Activated T-helper 2 cell treated with anti-CD3 and anti-CD28 coated beads, Interferon-gamma antibody, Interleukin-2, Interleukin-4, amounts not matched to agents 10 μg/mL and 5 μg/mL and 100 μg/mL, durations not matched to agents 14 hours and 24 hours and 36 hours (primary cell): ENCODE measurements around the gene TMEM9B. TPM values are rescaled to one million over a fixed set of nuclear protein-coding genes. Genes with fewer than 3 reads are reported as not detected.

ENCODE experiments used
- DNase-seq: peaks from one replicate; pipeline ENCODE4 v3.0.0; 2021; ENCODE audit warnings: low spot score
- H3K27ac Mint-ChIP-seq: one replicate; pipeline ENCODE4 v1.8.0; 2021; ENCODE audit warnings: mixed read lengths
- H3K27me3 Mint-ChIP-seq: one replicate; pipeline ENCODE4 v1.8.0; 2021; ENCODE audit warnings: low read depth, mixed read lengths
- H3K36me3 Mint-ChIP-seq: one replicate; pipeline ENCODE4 v1.8.0; 2021; ENCODE audit warnings: low read depth, mixed read lengths
- H3K4me1 Mint-ChIP-seq: one replicate; pipeline ENCODE4 v1.8.0; 2021; ENCODE audit warnings: low read depth, mixed read lengths
- H3K4me3 Mint-ChIP-seq: one replicate; pipeline ENCODE4 v1.8.0; 2021; ENCODE audit warnings: low read depth, mild to moderate bottlenecking, moderate library complexity, mixed read lengths
- H3K9me3 Mint-ChIP-seq: one replicate; pipeline ENCODE4 v1.8.0; 2021; ENCODE audit warnings: mixed read lengths
- intact Hi-C: fragments of 100-400 bp; cut with micrococcal nuclease; formaldehyde crosslinking; loops from one replicate; pipeline ENCODE4 v1.15.1; 2023
- total RNA-seq: library from RNA; stranded (reverse); gene quantifications from 2 replicates; pipeline ENCODE4 v1.2.3, GENCODE V29; 2022

The TMEM9B gene
- total RNA-seq, 1 donor from 2014 or later: 20.8 TPM

DNA sequence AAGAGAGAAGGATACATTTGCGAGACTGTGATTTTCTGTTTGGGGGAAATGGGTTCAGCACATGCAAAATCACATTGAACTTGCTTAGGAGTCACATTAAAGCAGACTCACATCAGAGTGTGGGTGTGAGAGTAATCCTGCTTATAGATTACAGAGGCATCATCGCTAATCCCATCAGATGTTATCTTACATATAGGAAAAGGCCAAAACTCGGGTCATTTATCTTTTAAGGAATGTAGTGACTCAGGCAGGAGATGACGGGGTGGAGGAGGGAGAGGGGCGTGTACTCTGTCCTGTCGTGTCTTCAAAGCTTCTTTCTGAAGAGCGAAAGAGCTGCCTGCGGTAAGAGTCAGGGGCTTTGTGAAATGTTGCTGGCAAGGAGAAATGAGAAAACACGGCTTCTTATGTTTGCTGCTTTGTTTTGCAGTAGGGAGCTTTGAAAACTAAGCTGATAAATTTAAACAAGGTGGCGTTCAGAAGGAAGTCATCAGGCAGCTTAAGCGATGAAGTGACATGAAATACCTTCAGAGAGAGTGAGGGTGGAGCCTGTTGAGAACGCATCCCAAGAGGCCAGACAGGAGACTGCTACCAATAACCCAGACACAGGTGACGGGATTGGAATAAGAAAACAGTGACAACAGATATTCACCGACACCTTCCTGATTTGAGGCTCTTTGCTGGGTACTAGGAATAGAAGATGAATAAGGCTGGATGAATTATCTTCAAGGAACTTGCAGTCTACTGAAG, 29.3 kb downstream of the TMEM9B start:
- intact Hi-C loops: no loop called here
- Mint-ChIP-seq H3K27ac (no peak overlapping the region), H3K9me3 (no peaks in the 10 kb centered on the region), H3K36me3 (no peaks in the 10 kb centered on the region), H3K4me1 (peaks cover 2% of the 10 kb centered on the region), H3K27me3 (peaks cover 2% of the 10 kb centered on the region), H3K4me3 (no peak overlapping the region)
- no peak for DNase-seq

DNA sequence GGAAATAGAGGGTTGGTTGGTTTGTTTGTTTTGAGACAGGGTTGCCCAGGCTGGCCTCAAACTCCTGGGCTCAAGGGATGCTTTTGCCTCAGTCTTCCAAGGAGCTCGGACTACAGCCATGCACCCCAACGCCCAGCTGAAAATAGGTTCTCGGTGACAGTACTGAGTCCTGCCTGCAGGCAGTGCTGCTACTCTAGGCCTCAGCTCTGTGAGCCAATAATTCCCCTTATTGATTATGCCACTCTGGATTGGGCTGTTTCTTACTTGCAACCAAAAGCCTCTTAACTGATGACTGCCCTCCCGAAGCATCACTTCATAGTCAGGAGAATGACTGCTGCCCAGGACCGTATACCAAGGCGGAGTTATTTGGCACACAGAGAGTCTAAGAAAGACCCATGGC, 30.3 kb downstream of the TMEM9B start:
- no peaks in the 10 kb centered on the region for H3K9me3 Mint-ChIP-seq
- intact Hi-C loops: no loop called here
- peaks cover 2% of the 10 kb centered on the region for H3K4me1 Mint-ChIP-seq
- H3K27me3 Mint-ChIP-seq: no peaks in the 10 kb centered on the region
- DNase-seq: no peak
- no peak overlapping the region for H3K4me3 Mint-ChIP-seq
- H3K27ac Mint-ChIP-seq: no peak overlapping the region
- no peaks in the 10 kb centered on the region for H3K36me3 Mint-ChIP-seq

DNA sequence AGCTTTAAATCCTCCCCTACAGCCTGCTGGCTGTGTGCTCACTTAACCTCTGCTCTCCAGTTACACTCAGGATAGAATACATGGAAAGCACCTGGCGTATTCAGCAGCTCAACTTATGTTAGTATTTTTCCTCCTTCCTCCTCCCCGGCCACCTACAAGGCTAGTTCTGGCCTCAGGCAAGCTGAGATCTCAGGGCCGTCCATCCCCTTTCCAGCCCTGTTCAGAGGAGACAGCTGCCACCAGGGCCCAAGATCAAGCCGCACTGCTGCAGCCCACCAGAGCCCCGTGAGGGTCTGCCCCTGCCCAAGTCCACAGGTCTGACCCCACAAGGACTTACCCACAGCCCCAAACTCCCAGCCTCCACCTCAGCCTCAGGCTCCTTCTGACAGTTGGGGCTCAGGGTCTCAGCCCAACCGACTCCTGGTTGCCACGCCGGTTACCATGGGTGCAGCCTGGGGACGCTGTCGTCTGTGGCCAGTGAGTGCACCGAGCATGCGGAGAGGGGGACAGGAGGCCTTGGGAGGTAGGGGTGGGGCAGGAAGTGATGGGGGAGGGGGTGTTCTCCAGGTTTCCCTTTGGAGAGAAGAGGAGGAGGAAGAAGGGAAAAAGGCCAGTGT, 31.6 kb downstream of the TMEM9B start, which contains the start of gene C11orf16:
C11orf16 (minus strand) TSS at position 384 of the 617 bp plus-strand sequence. CDS start 639 bp downstream, outside the sequence.
- peaks cover 2% of the 10 kb centered on the region for H3K4me1 Mint-ChIP-seq

DNA sequence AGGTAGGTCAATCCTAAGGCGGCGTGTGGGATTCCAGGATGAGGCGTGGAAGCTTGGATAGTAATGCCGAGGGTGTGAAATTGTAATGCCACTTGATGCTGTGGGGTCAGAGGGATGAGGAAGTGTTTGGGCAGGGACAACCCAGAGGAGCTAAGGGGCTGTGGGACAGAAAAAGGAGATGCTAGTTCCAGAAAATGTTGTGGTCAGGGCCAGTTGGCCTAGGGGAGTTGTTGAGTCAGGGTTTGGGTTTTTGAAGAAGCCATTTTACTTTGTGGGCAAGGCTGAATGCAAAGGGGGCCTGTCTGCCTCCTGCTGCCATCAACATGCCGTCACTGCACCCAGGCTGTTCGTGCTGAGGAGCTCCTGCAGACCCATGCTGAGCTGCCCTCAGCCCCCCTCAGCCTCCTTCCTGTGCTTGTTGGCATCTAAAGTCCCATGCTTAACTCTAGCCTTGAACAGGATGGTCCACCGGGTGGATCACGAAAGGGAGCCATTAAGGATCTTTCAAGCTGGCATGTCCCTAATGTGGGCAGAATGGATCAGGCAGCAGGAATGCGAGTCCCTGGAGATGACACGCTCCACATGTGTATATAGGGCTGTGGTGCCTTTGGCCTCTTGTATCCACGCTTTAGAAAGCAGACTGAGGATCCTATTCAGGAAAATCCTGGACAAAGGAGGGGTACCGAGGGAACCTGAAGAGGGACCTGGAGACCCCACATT, 33.6 kb downstream of the TMEM9B start:
- no peak for DNase-seq
- no peaks in the 10 kb centered on the region for H3K27me3 Mint-ChIP-seq
- no peaks in the 10 kb centered on the region for H3K4me1 Mint-ChIP-seq
- intact Hi-C loops: no loop called here
- no peaks in the 10 kb centered on the region for H3K36me3 Mint-ChIP-seq
- H3K4me3 Mint-ChIP-seq: no peak overlapping the region
- no peak overlapping the region for H3K27ac Mint-ChIP-seq
- no peaks in the 10 kb centered on the region for H3K9me3 Mint-ChIP-seq

More for the DNA sequence above, 31.6 kb downstream of the TMEM9B start, which contains the start of gene C11orf16:
- Mint-ChIP-seq H3K9me3 (no peaks in the 10 kb centered on the region), H3K36me3 (no peaks in the 10 kb centered on the region), H3K27me3 (no peaks in the 10 kb centered on the region), H3K4me3 (no peak within 1 kb of the TSS), H3K27ac (no peak within 1 kb of the TSS)
- DNase-seq: no peak
- intact Hi-C loops: no loop called here

DNA sequence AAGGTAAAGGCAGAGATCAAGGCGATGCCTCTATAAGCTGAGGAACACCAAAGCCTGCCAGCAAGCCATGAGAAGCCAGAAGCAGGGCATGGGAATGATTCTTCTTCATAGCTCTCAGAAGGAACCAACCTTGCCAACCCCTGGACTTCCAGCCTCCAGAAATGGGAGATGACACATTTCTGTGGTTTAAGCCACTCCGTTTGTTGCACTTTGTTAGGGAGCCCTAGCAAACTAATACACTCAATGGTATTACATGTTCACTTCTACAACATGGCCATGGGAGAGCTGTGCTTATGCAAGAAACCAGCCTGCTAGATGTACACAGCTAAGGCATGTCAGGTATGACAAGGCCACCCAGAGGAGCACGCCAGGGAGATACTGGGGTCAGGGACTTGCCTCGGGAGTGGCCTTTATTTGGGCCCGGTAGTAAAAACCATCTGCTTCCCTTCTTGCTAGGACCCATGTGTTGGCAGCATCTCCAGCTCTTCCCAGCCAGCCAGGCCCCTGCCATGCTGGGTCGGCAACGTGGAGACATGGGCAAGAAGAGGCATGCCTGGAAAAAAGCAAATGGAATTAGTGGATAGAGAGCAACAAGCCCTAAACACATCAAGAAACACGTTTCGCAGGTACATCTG, 35.1 kb downstream of the TMEM9B start:
- intact Hi-C loops: no loop called here
- no peaks in the 10 kb centered on the region for H3K4me1 Mint-ChIP-seq
- no peaks in the 10 kb centered on the region for H3K36me3 Mint-ChIP-seq
- H3K27ac Mint-ChIP-seq: no peak overlapping the region
- H3K9me3 Mint-ChIP-seq: no peaks in the 10 kb centered on the region
- no peak for DNase-seq
- H3K27me3 Mint-ChIP-seq: no peaks in the 10 kb centered on the region
- H3K4me3 Mint-ChIP-seq: no peak overlapping the region

DNA sequence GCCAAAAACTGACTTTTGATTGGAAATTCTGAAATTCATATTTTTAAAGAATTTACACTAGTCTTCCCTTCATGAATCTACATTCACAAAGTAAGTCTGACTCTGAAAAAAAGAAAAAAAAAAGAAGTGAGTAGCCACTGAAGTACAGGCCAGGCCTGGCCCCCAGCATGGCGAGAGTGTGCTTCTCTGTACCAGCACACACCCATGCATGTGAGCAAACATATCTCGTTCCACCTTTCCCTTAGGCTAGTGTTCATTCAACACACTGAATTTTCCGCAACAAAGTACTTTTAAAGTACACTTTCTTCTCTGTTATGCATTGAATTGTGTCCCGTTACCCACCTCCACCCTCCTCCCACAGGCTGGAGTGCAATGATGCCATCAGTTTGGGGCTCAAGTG, 36.0 kb downstream of the TMEM9B start:
- no peaks in the 10 kb centered on the region for H3K36me3 Mint-ChIP-seq
- no peak for DNase-seq
- H3K27ac Mint-ChIP-seq: no peak overlapping the region
- no peaks in the 10 kb centered on the region for H3K27me3 Mint-ChIP-seq
- no peaks in the 10 kb centered on the region for H3K9me3 Mint-ChIP-seq
- no peak overlapping the region for H3K4me3 Mint-ChIP-seq
- no peaks in the 10 kb centered on the region for H3K4me1 Mint-ChIP-seq
- intact Hi-C loops: no loop called here

DNA sequence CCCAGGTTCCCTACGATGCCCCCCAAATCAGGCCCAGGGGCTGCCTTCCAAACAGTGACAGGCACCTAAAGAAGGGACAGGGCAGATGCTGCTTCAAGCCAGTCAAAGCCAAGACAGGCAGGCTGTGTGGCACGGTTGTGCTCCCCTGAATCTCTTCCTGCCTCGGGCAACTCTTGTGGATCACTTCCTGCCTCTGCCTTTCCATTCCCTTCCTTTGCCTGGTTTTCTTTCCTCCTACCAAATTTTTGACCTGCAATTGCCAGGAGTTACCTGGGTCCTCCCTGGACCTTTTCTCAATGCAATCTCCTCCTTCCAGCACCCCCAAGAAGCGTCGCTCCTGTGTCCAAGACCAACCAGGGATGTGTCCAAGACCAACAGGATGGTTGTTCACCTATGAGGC, 37.0 kb downstream of the TMEM9B start:
- Mint-ChIP-seq H3K27ac (no peak overlapping the region), H3K4me3 (no peak overlapping the region), H3K27me3 (no peaks in the 10 kb centered on the region), H3K4me1 (no peaks in the 10 kb centered on the region), H3K36me3 (no peaks in the 10 kb centered on the region), H3K9me3 (no peaks in the 10 kb centered on the region)
- intact Hi-C loops: no loop called here
- DNase-seq: no peak

DNA sequence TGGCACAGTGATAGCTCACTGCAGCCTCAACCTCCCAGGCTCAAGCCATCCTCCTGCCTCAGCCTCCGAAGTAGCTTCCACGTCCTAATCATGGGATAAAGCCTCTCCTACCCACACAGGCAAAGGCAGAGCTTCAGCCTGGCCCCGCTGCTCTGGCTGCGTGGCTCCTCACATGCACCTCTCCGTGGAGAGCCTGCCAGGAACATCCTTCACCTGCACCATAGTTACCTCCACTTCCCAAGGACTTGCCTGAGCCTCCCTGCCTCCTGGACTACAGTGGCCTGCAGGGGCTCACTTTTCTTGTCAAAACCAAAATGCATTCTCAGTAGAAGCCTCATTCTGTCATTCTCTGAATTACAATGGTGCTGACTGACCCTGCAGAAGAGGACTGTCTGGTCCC, 38.0 kb downstream of the TMEM9B start:
- H3K9me3 Mint-ChIP-seq: no peaks in the 10 kb centered on the region
- H3K27ac Mint-ChIP-seq: no peak overlapping the region
- H3K4me3 Mint-ChIP-seq: no peak overlapping the region
- intact Hi-C loops: no loop called here
- no peaks in the 10 kb centered on the region for H3K36me3 Mint-ChIP-seq
- no peaks in the 10 kb centered on the region for H3K4me1 Mint-ChIP-seq
- H3K27me3 Mint-ChIP-seq: no peaks in the 10 kb centered on the region
- DNase-seq: no peak

DNA sequence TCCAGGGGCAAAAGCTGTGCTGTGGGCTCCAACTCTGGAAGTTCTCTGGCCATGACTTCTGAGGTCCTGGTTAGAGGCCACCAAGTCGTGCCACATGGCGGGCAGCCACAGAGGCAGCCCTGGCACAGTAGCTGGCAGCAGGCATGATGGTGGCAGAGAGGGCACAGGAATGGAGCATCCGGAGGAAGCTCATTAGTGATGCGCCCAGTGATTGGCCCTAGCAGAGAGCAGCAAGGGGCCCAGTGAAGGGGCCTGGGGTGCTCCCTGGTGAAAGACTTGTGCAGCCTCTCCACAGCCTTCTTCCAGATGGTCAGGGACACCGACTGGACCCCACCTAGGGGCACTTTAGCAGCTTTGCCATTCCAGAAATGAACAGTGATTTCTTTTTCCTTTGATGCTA, 38.5 kb downstream of the TMEM9B start:
- H3K4me3 Mint-ChIP-seq: no peak overlapping the region
- DNase-seq: no peak
- H3K27me3 Mint-ChIP-seq: no peaks in the 10 kb centered on the region
- no peaks in the 10 kb centered on the region for H3K36me3 Mint-ChIP-seq
- no peaks in the 10 kb centered on the region for H3K9me3 Mint-ChIP-seq
- H3K27ac Mint-ChIP-seq: no peak overlapping the region
- no peaks in the 10 kb centered on the region for H3K4me1 Mint-ChIP-seq
- intact Hi-C loops: no loop called here

DNA sequence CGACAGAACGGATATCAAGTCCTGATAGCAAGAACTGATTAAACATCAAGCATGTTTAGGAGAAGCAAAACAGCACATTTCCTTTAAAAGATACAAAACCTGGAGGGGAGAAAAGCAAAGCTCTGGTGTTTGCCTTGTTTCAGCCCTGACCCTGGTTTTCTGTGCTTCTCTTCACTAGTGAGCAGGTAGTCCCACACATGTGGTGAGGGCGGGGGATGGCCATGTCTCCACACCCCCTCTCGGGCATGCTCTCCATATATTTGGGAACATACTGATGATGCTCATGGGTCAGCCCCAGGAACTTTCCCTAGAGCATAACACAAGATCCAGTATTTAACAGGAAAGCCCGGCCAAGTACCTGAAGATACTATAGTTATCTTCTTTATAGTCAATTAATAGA, 41.6 kb downstream of the TMEM9B start:
- Mint-ChIP-seq H3K27ac (no peak overlapping the region), H3K4me1 (no peaks in the 10 kb centered on the region), H3K27me3 (no peaks in the 10 kb centered on the region), H3K4me3 (no peak overlapping the region), H3K36me3 (peaks cover 19% of the 10 kb centered on the region), H3K9me3 (no peaks in the 10 kb centered on the region)
- DNase-seq: no peak
- intact Hi-C loops: no loop called here

DNA sequence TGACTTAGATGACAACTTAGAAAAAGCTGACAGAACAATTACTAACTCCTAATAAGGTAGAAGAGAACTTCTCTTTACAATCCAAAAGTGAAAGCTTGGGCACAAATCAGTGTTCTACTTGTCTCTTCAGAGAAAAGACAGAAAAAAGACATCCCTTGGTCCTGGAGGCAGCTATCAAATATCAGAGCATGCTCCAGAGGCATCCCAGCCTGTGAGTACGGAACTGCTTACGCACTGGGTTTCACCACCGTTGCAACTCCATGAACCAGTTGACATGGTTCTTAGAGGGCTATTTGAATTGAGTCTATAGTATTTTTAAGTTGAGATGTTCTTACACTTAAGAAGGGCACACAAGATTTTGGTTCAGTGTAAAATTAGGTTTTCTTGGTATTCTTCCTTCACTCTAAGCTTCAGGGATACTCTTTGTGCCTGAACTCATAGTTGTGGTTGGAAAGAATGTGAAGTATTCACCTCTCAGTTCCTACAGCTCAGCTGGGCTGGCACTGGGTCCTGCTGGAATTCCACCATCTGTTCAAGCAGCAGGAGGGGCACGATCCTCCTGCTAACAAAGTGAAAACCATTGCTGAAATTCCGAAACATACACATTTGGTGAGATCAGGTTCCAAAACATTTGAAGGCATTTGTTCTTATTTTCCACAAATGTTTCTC, 47.0 kb downstream of the TMEM9B start:
- no peak for DNase-seq
- Mint-ChIP-seq H3K36me3 (peaks cover 47% of the 10 kb centered on the region), H3K4me1 (peaks cover 19% of the 10 kb centered on the region), H3K27me3 (no peaks in the 10 kb centered on the region), H3K27ac (no peak overlapping the region), H3K9me3 (no peaks in the 10 kb centered on the region), H3K4me3 (no peak overlapping the region)
- intact Hi-C loops: no loop called here

DNA sequence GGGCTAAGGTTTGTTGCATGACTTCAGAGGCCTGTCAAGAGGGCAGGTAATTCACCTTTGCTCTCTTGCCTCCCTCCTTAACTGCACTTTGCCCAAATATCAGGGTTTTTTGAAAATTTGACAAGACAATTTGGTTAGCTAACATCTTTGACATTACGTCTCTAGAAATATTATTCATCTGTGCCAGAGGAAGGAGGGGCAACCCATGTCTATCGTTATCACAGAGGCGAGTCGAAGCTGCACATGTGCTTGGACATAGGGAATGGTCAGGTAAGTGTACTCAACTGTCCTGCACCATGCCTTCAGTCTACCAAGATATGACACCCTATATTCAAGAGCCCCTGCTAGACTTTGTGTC, 49.6 kb downstream of the TMEM9B start:
- no peak for DNase-seq
- intact Hi-C loops: loop anchor here (1.0 to 5.0 kb wide), 4 partner anchors 45 to 223 kb away; partner anchors contain the start of genes NRIP3 and TMEM9B
- Mint-ChIP-seq H3K9me3 (no peaks in the 10 kb centered on the region), H3K4me3 (peak overlapping the region; percentile 54), H3K27me3 (peaks cover 7% of the 10 kb centered on the region), H3K27ac (peak overlapping the region; percentile 73), H3K4me1 (peaks cover 27% of the 10 kb centered on the region), H3K36me3 (peaks cover 43% of the 10 kb centered on the region)
